HepG2 (cell line): ENCODE measurements around the gene LRP1-AS. TPM values are rescaled to one million over a fixed set of nuclear protein-coding genes. Genes with fewer than 3 reads are reported as not detected.
A peak's percentile ranks its signal among the peaks of the same experiment; 100 is the strongest.

Experiments
- BCL3 ChIP-seq: sonication (generic); formaldehyde crosslinking; IDR thresholded peaks from 2 replicates; pipeline ENCODE4 v1.5.1; 2020; ENCODE audit warnings: mild to moderate bottlenecking, missing genetic modification reagents, moderate library complexity
- MTA1 ChIP-seq: sonication (generic); formaldehyde crosslinking; IDR thresholded peaks from 2 replicates; pipeline ENCODE4 v1.4.0; 2020; ENCODE audit warnings: missing genetic modification reagents, mild to moderate bottlenecking, borderline replicate concordance
- ONECUT2 ChIP-seq: sonication (generic); formaldehyde crosslinking; IDR thresholded peaks from 2 replicates; pipeline ENCODE4 v1.4.0; 2020; ENCODE audit warnings: missing genetic modification reagents
- PAXIP1 ChIP-seq: sonication (generic); formaldehyde crosslinking; conservative IDR thresholded peaks from 2 replicates; pipeline ENCODE4 v1.4.0; 2020; ENCODE audit warnings: mild to moderate bottlenecking, missing genetic modification reagents, moderate library complexity
- PRDM4 ChIP-seq: sonication (generic); formaldehyde crosslinking; IDR thresholded peaks from 2 replicates; pipeline ENCODE4 v1.9.0; 2021; ENCODE audit warnings: missing genetic modification reagents, borderline replicate concordance
- RBFOX2 ChIP-seq: fragments of 200-400 bp; formaldehyde crosslinking; IDR thresholded peaks from 2 replicates; pipeline ENCODE4 v1.6.1; 2017; ENCODE audit warnings: low read depth, mild to moderate bottlenecking, low read length
- SALL1 ChIP-seq: sonication (generic); formaldehyde crosslinking; IDR thresholded peaks from 2 replicates; pipeline ENCODE4 v1.8.0; 2022; ENCODE audit warnings: mild to moderate bottlenecking, missing genetic modification reagents
- ZBTB33 ChIP-seq: sonication (generic); formaldehyde crosslinking; IDR thresholded peaks from 2 replicates; pipeline ENCODE4 v1.4.0; 2020; ENCODE audit warnings: missing genetic modification reagents
- ZBTB43 ChIP-seq: sonication (generic); formaldehyde crosslinking; conservative IDR thresholded peaks from 2 replicates; pipeline ENCODE4 v1.4.0; 2020; ENCODE audit warnings: missing genetic modification reagents
- ZFY ChIP-seq: sonication (generic); formaldehyde crosslinking; IDR thresholded peaks from 2 replicates; pipeline ENCODE4 v1.4.0; 2020; ENCODE audit warnings: missing genetic modification reagents
- ZNF432 ChIP-seq: sonication (generic); formaldehyde crosslinking; IDR thresholded peaks from 2 replicates; pipeline ENCODE4 v1.5.0; 2020; ENCODE audit warnings: missing genetic modification reagents, mild to moderate bottlenecking, borderline replicate concordance
- ZNF567 ChIP-seq: sonication (generic); formaldehyde crosslinking; IDR thresholded peaks from 2 replicates; pipeline ENCODE4 v1.8.1; 2023; ENCODE audit warnings: mild to moderate bottlenecking, missing genetic modification reagents, borderline replicate concordance
- ZNF678 ChIP-seq: sonication (generic); formaldehyde crosslinking; IDR thresholded peaks from 2 replicates; pipeline ENCODE4 v1.4.0; 2020; ENCODE audit warnings: mild to moderate bottlenecking, missing genetic modification reagents
- polyA plus RNA-seq, 8 experiments: library from polyadenylated mRNA; depleted of rRNA in 3 of 8; stranded (reverse) in 7 of 8; unstranded in 1 of 8; fragments of >200 nt; fragmentation: Illumina TruSeq in 4 of 8; extraction: Trizol in 4 of 8; gene quantifications; 2 replicates each; pipeline versions ENCODE4 v1.2.1 to v1.2.3, GENCODE V29; 2011 to 2016; ENCODE audit warnings: low read depth in 4 of 8, missing spikeins in 1 of 8, mixed read lengths in 1 of 8; ENCODE audit not compliant: insufficient read depth in 1 of 8
- total RNA-seq, 5 experiments: library from RNA; depleted of rRNA; stranded (reverse); fragments of >200 nt; fragmentation: Illumina TruSeq; extraction: Trizol; gene quantifications; 2 replicates each; pipeline ENCODE4 v1.2.3, GENCODE V29; 2016; ENCODE audit warnings: low read depth in 1 of 5
- TF ChIP-seq, protein P1 (sequence below): sonication (generic); formaldehyde crosslinking; IDR thresholded peaks from 2 replicates; pipeline ENCODE4 v1.8.0; 2022; ENCODE audit warnings: mild to moderate bottlenecking, missing genetic modification reagents, moderate library complexity
- TF ChIP-seq, protein P2 (sequence below): sonication (generic); formaldehyde crosslinking; IDR thresholded peaks from 2 replicates; pipeline ENCODE4 v1.8.1; 2023; ENCODE audit warnings: mild to moderate bottlenecking, missing genetic modification reagents

Gene LRP1-AS
- total and polyA plus RNA-seq, 2 of the 13 experiments (the other 11 are each of a cell fraction or from before 2014, with no cell fraction given): 0.20 TPM; not detected in 1

DNA sequence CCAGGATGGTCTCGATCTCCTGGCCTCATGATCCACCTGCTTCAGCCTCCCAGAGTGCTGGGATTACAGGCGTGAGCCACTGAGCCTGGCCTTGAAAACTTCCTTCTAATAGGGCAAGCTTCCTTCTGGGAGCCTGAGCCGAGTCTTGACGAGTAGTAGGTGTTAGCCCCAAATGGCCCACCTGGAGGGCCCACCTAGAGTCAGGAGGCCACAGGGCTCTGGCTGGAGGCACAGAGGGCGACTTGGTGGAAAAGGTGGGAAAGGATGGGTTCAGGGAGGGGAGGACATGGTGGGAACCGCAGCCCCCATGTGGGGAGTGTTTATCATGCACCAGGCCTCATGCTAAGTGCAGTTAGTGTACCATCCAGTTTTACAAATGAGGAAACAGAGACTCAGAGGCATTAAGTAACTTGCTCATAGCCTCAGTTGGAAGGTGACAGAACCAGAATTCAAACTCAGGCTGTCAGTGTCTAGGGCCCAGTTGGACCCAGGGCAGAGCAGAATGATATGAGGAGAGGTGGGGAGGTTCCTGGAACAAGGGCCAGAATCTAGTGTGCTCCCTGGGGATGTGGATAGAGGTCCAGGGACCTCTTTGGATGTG lies 3.1 kb upstream of the LRP1-AS start (continued):
- TF ChIP-seq, protein P1, sequence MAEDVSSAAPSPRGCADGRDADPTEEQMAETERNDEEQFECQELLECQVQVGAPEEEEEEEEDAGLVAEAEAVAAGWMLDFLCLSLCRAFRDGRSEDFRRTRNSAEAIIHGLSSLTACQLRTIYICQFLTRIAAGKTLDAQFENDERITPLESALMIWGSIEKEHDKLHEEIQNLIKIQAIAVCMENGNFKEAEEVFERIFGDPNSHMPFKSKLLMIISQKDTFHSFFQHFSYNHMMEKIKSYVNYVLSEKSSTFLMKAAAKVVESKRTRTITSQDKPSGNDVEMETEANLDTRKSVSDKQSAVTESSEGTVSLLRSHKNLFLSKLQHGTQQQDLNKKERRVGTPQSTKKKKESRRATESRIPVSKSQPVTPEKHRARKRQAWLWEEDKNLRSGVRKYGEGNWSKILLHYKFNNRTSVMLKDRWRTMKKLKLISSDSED (CRISPR knock-in tag): no peak
- no peak for TF ChIP-seq RBFOX2
- TF ChIP-seq, protein P2, sequence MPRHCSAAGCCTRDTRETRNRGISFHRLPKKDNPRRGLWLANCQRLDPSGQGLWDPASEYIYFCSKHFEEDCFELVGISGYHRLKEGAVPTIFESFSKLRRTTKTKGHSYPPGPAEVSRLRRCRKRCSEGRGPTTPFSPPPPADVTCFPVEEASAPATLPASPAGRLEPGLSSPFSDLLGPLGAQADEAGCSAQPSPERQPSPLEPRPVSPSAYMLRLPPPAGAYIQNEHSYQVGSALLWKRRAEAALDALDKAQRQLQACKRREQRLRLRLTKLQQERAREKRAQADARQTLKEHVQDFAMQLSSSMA: no peak
- TF ChIP-seq PAXIP1 (CRISPR knock-in tag): no peak
- no peak for TF ChIP-seq MTA1 (CRISPR knock-in tag)
- TF ChIP-seq BCL3 (CRISPR knock-in tag): no peak
- no peak for TF ChIP-seq ZFY (CRISPR knock-in tag)
- TF ChIP-seq PRDM4 (CRISPR knock-in tag): no peak
- 0 out of 2 replicates have a peak, but pooled peaks have one; percentile 3 for TF ChIP-seq ZBTB43
- TF ChIP-seq ZNF432: no peak
- no peak for TF ChIP-seq ZNF678 (CRISPR knock-in tag)
- TF ChIP-seq ONECUT2 (CRISPR knock-in tag): no peak
- TF ChIP-seq ZNF567 (CRISPR knock-in tag): no peak
- 0 out of 2 replicates have a peak, but pooled peaks have one; percentile 2 for TF ChIP-seq SALL1 (CRISPR knock-in tag)
- no peak for TF ChIP-seq ZBTB33 (CRISPR knock-in tag)
